SK-N-SH (cell line): ENCODE results near the gene C1QTNF3.

ENCODE experiments used
- CTCF ChIP-seq: fragments of 200-600 bp; sonication (generic); IDR thresholded peaks from 2 replicates; pipeline ENCODE4 v1.6.1; 2017; ENCODE audit warnings: antibody characterized with exemption, mild to moderate bottlenecking, moderate library complexity
- EP300 ChIP-seq, 2 experiments: IDR thresholded peaks; 2 replicates each; pipeline versions ENCODE4 v1.4.0 to v1.6.1; 2012; ENCODE audit warnings: borderline replicate concordance in 1 of 2, low read depth in 1 of 2, low read length in 1 of 2
- GABPA ChIP-seq: IDR thresholded peaks from 2 replicates; pipeline ENCODE4 v1.4.0; 2012; ENCODE audit warnings: low read depth, mild to moderate bottlenecking
- MAX ChIP-seq: IDR thresholded peaks from 2 replicates; pipeline ENCODE4 v1.4.0; 2012; ENCODE audit warnings: low read depth
- POLR2AphosphoS5 ChIP-seq: IDR thresholded peaks from 2 replicates; pipeline ENCODE4 v1.6.1; 2012; ENCODE audit warnings: low read depth, low read length
- RAD21 ChIP-seq: IDR thresholded peaks from 2 replicates; pipeline ENCODE4 v1.6.1; 2012; ENCODE audit warnings: mild to moderate bottlenecking, low read length
- RFX5 ChIP-seq: IDR thresholded peaks from 2 replicates; pipeline ENCODE4 v1.6.1; 2012; ENCODE audit warnings: mild to moderate bottlenecking, improper control_type of control experiment, low read length
- SMC3 ChIP-seq: IDR thresholded peaks from 2 replicates; pipeline ENCODE4 v1.6.1; 2012; ENCODE audit warnings: low read depth, low read length, improper control_type of control experiment
- TAF1 ChIP-seq: IDR thresholded peaks from 2 replicates; pipeline ENCODE4 v1.6.1; 2012; ENCODE audit warnings: low read depth, mild to moderate bottlenecking, low read length, moderate library complexity, borderline replicate concordance
- TCF12 ChIP-seq: IDR thresholded peaks from 2 replicates; pipeline ENCODE4 v1.4.0; 2012
- USF1 ChIP-seq: IDR thresholded peaks from 2 replicates; pipeline ENCODE4 v1.4.0; 2012; ENCODE audit warnings: low read depth, borderline replicate concordance
- USF2 ChIP-seq: fragments of 150-350 bp; IDR thresholded peaks from 2 replicates; pipeline ENCODE4 v1.6.1; 2017; ENCODE audit warnings: antibody characterized with exemption, low read length, low read depth, borderline replicate concordance
- YY1 ChIP-seq: IDR thresholded peaks from 2 replicates; pipeline ENCODE4 v1.4.0; 2012; ENCODE audit warnings: low read depth, mild to moderate bottlenecking

- TF ChIP-seq RFX5 = no peak
- no peak for TF ChIP-seq CTCF
- peak; percentile 79; the same call in 1 of the 2 replicates for TF ChIP-seq TAF1
- TF ChIP-seq POLR2AphosphoS5 = peak; percentile 98
- no peak for TF ChIP-seq EP300 (IDR thresholded peaks at IDR 0.05; ENCODE audit: borderline replicate concordance in 1 of 2, low read depth in 1 of 2, low read length in 1 of 2)
- no peak for TF ChIP-seq USF1
- TF ChIP-seq GABPA = no peak; the same call in 1 of the 2 replicates
- no peak for TF ChIP-seq USF2
- TF ChIP-seq RAD21 = no peak
- TF ChIP-seq TCF12 = no peak
- TF ChIP-seq SMC3 = no peak
- peak; percentile 66; the same call in 1 of the 2 replicates for TF ChIP-seq YY1
- TF ChIP-seq MAX = peak; percentile 43; the same call in 1 of the 2 replicates
Measured at GRCh38 chr5:34007621-34008600, 35.1 kb downstream of the C1QTNF3 start, which contains the start of gene AMACR.
